Measurements from ENCODE around the gene NDUFA12.

GRCh38 chr12:94930772-94931171, 72.7 kb downstream of the NDUFA12 start:
- no peak for TF ChIP-seq GLIS3 (CRISPR knock-in tag; IDR thresholded peaks at IDR 0.05)
- TF ChIP-seq ZFP30 (CRISPR knock-in tag; IDR thresholded peaks at IDR 0.05) = no peak
- TF ChIP-seq CSDC2 (CRISPR knock-in tag; IDR thresholded peaks at IDR 0.05) = no peak
- TF ChIP-seq ZFP3 (CRISPR knock-in tag; IDR thresholded peaks at IDR 0.05) = no peak
- no peak for TF ChIP-seq CREB5 (CRISPR knock-in tag; IDR thresholded peaks at IDR 0.05; ENCODE audit: low read depth)
- no peak for TF ChIP-seq TOX (CRISPR knock-in tag; IDR thresholded peaks at IDR 0.05; ENCODE audit: borderline replicate concordance)
- no peak for TF ChIP-seq ZNF70 (CRISPR knock-in tag; IDR thresholded peaks at IDR 0.05)
- no peak for TF ChIP-seq ZNF565 (CRISPR knock-in tag; conservative IDR thresholded peaks at IDR 0.05; ENCODE audit: low read depth)
- TF ChIP-seq BACH2 (CRISPR knock-in tag; IDR thresholded peaks at IDR 0.05; ENCODE audit: borderline replicate concordance) = no peak
- TF ChIP-seq CSRNP3 (CRISPR knock-in tag; IDR thresholded peaks at IDR 0.05) = no peak
- TF ChIP-seq SNAI2 (CRISPR knock-in tag; IDR thresholded peaks at IDR 0.05) = no peak
- TF ChIP-seq ESRRG (CRISPR knock-in tag; IDR thresholded peaks at IDR 0.05) = no peak

Measured in SK-N-SH treated with all-trans-retinoic acid at 6 μM for 48 hours (cell line).